Activated CD8-positive, alpha-beta T cell treated with anti-CD3 and anti-CD28 coated beads for 36 hours (primary cell): ENCODE results near the gene HNRNPM. TPM values are rescaled to one million over a fixed set of nuclear protein-coding genes. Genes with fewer than 3 reads are reported as not detected.
A peak's percentile ranks its signal among the peaks of the same experiment; 100 is the strongest.

Source experiments
- ATAC-seq: fragments of 200-7000 bp; cut with Tn5 transposase; one replicate; pipeline ENCODE4 v1.10.0; 2021; ENCODE audit warnings: mild to moderate bottlenecking, moderate library complexity
- CTCF ChIA-PET: fragments of 350-600 bp; sonication (Branson Sonifier 250); formaldehyde crosslinking; loops from one replicate; lab custom pipeline; 2021; ENCODE audit warnings: antibody characterized with exemption; lab: Charles Lee
- POLR2A ChIA-PET: fragments of 350-600 bp; sonication (Branson Sonifier 250); formaldehyde crosslinking; loops from one replicate; lab custom pipeline; 2021; ENCODE audit warnings: antibody characterized with exemption; lab: Charles Lee
- DNase-seq: peaks from one replicate; pipeline ENCODE4 v3.0.0-alpha.2; 2020
- H3K27ac Mint-ChIP-seq: one replicate; pipeline ENCODE4 v1.8.0; 2021; ENCODE audit warnings: mild to moderate bottlenecking, mixed read lengths
- H3K27me3 Mint-ChIP-seq: one replicate; pipeline ENCODE4 v1.8.0; 2021; ENCODE audit warnings: mixed read lengths
- H3K36me3 Mint-ChIP-seq: one replicate; pipeline ENCODE4 v1.8.0; 2021; ENCODE audit warnings: low read depth, mixed read lengths
- H3K4me1 Mint-ChIP-seq: one replicate; pipeline ENCODE4 v1.8.0; 2021; ENCODE audit warnings: low read depth, mixed read lengths
- H3K4me3 Mint-ChIP-seq: one replicate; pipeline ENCODE4 v1.8.0; 2021; ENCODE audit warnings: mild to moderate bottlenecking, moderate library complexity, mixed read lengths
- H3K9me3 Mint-ChIP-seq: one replicate; pipeline ENCODE4 v1.8.0; 2021; ENCODE audit warnings: mixed read lengths
- intact Hi-C: fragments of 100-400 bp; cut with micrococcal nuclease; formaldehyde crosslinking; loops from one replicate; pipeline ENCODE4 v1.10.0; 2022
- total RNA-seq, 2 experiments: library from RNA; stranded (reverse); gene quantifications; one replicate each; pipeline ENCODE4 v1.2.3, GENCODE V29; 2021
- TF ChIP-seq, protein P1 (sequence below): fragments of 200-600 bp; IDR thresholded peaks from one replicate; pipeline ENCODE4 v1.8.0; 2022; ENCODE audit warnings: antibody characterized with exemption, mild to moderate bottlenecking

HNRNPM gene
- total RNA-seq, 2 experiments from 2014 or later, result 242 to 254 TPM

DNA sequence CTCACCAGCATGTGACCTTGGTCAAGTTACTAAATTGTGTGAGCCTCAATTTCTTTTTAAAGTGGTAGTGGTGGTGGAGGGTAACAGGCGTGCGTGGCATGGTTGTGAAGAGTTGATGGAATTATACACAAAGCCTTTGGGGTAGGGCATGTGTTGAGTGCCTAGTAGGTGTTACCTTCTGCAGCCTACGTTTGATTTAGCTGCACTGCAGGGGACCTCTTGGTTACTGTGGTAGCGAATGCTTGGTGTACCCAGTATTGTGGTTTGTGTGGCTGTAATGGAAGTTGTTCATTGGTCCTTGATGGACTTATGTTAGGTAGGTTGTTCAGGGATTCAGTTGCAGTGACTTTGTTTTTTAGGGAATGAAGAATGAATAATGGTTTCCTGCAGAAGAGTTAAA, 33.1 kb downstream of the HNRNPM start:
- peaks cover 75% of the 10 kb centered on the region for H3K4me1 Mint-ChIP-seq
- no peak overlapping the region for H3K4me3 Mint-ChIP-seq
- POLR2A ChIA-PET, result interaction anchor here (1.1 kb wide), 1 partner anchor 25 kb away, joined by 4 read pairs; no protein-coding TSS in a partner anchor
- DNase-seq (no peak), ATAC-seq (peak; percentile 31)
- no peaks in the 10 kb centered on the region for H3K9me3 Mint-ChIP-seq
- H3K27ac Mint-ChIP-seq, result peak overlapping the region; percentile 75
- H3K27me3 Mint-ChIP-seq, result no peaks in the 10 kb centered on the region
- TF ChIP-seq, protein P1, sequence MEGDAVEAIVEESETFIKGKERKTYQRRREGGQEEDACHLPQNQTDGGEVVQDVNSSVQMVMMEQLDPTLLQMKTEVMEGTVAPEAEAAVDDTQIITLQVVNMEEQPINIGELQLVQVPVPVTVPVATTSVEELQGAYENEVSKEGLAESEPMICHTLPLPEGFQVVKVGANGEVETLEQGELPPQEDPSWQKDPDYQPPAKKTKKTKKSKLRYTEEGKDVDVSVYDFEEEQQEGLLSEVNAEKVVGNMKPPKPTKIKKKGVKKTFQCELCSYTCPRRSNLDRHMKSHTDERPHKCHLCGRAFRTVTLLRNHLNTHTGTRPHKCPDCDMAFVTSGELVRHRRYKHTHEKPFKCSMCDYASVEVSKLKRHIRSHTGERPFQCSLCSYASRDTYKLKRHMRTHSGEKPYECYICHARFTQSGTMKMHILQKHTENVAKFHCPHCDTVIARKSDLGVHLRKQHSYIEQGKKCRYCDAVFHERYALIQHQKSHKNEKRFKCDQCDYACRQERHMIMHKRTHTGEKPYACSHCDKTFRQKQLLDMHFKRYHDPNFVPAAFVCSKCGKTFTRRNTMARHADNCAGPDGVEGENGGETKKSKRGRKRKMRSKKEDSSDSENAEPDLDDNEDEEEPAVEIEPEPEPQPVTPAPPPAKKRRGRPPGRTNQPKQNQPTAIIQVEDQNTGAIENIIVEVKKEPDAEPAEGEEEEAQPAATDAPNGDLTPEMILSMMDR, result no peak
- intact Hi-C loops, result no loop called here
- H3K36me3 Mint-ChIP-seq, result peaks cover 70% of the 10 kb centered on the region
- CTCF ChIA-PET, result no interaction called here

DNA sequence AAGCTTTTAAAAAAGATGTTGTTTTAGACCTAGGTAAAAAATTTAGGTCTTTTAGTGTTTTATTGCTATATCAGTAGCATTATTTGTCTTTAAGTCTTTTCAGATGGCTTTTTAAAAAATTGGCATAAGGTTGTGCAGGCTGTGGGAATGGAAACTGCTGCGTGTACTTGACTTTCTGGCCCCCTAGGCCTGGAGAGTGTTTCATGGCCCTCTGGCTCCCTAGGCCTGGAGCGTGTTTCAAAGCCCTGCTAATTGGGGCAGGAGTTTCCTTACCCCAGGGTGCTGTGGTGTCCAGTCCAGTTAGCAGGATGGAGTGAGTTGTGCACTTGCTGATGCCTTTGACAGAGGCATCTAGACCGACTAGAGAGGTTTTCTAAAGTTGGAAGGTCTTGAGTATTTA, 33.8 kb downstream of the HNRNPM start:
- ATAC-seq (no peak), DNase-seq (no peak)
- Mint-ChIP-seq H3K36me3 (peaks cover 74% of the 10 kb centered on the region), H3K4me1 (peaks cover 73% of the 10 kb centered on the region), H3K27ac (peak overlapping the region; percentile 75), H3K27me3 (no peaks in the 10 kb centered on the region), H3K4me3 (no peak overlapping the region), H3K9me3 (no peaks in the 10 kb centered on the region)
- TF ChIP-seq, protein P1, result no peak
- intact Hi-C loops, result no loop called here
- CTCF ChIA-PET, result interaction anchor here (1.0 to 5.3 kb wide), 2 partner anchors 101 to 163 kb away, joined by 3 to 31 read pairs; no protein-coding TSS in a partner anchor
- POLR2A ChIA-PET, result interaction anchor here (0.9 to 1.4 kb wide), 4 partner anchors 11 to 46 kb away, joined by 3 to 4 read pairs (median 3); partner anchors contain the start of gene ZNF414

DNA sequence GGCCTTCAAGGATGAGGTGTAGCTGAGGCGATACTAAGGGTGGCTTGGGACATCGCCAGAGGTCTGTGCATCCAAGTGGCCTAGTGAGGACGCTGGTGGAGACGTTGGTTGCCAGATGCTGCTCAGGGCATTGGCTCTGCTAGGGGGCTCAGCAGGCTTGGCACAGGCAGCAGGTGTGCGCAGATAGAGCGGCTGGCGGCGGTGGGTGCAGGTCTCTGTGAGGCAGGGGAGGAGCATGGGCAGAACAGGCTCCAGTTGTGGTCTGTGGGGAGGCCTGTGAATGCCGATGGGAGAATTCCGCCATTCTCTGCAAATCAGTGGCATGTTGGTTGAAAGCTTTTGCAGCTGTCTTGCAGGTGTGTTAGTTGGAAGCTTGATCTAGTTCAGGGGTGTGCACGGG, 36.4 kb downstream of the HNRNPM start:
- intact Hi-C loops, result no loop called here
- Mint-ChIP-seq H3K27me3 (no peaks in the 10 kb centered on the region), H3K4me3 (no peak overlapping the region), H3K27ac (peak overlapping the region; percentile 72), H3K9me3 (no peaks in the 10 kb centered on the region), H3K36me3 (peaks cover 74% of the 10 kb centered on the region), H3K4me1 (peaks cover 68% of the 10 kb centered on the region)
- POLR2A ChIA-PET, result interaction anchor here (1.9 to 2.5 kb wide), 2 partner anchors 19 to 35 kb away, joined by 5 to 13 read pairs; partner anchors contain the start of gene HNRNPM
- CTCF ChIA-PET, result interaction anchor here (1.1 to 5.3 kb wide), 3 partner anchors 13 to 99 kb away, joined by 3 to 31 read pairs (median 3); no protein-coding TSS in a partner anchor
- TF ChIP-seq, protein P1, result no peak
- ATAC-seq (peak; percentile 25), DNase-seq (no peak)

- H3K27ac Mint-ChIP-seq, result peak overlapping the region; percentile 72
- H3K36me3 Mint-ChIP-seq, result peaks cover 75% of the 10 kb centered on the region
- H3K4me3 Mint-ChIP-seq, result no peak overlapping the region
- intact Hi-C loops, result no loop called here
- ATAC-seq (peak; percentile 25), DNase-seq (no peak)
- CTCF ChIA-PET, result interaction anchor here (0.9 to 5.3 kb wide), 5 partner anchors 13 to 98 kb away, joined by 3 to 31 read pairs (median 3); no protein-coding TSS in a partner anchor
- POLR2A ChIA-PET, result interaction anchor here (1.6 to 2.5 kb wide), 3 partner anchors 19 to 36 kb away, joined by 3 to 13 read pairs (median 5); partner anchors contain the start of genes HNRNPM and ZNF414
- H3K4me1 Mint-ChIP-seq, result peaks cover 68% of the 10 kb centered on the region
- H3K9me3 Mint-ChIP-seq, result no peaks in the 10 kb centered on the region
- TF ChIP-seq, protein P1, result no peak
- H3K27me3 Mint-ChIP-seq, result no peaks in the 10 kb centered on the region
Measured at GRCh38 chr19:8481616-8482015, 36.8 kb downstream of the HNRNPM start.

- ATAC-seq (no peak), DNase-seq (no peak)
- Mint-ChIP-seq H3K36me3 (peaks cover 76% of the 10 kb centered on the region), H3K9me3 (no peaks in the 10 kb centered on the region), H3K4me1 (peaks cover 69% of the 10 kb centered on the region), H3K27ac (peak overlapping the region; percentile 53), H3K4me3 (no peak overlapping the region), H3K27me3 (no peaks in the 10 kb centered on the region)
- intact Hi-C loops, result no loop called here
- CTCF ChIA-PET, result interaction anchor here (0.9 to 5.3 kb wide), 4 partner anchors 11 to 97 kb away, joined by 3 to 31 read pairs (median 3); partner anchors contain the start of gene MARCHF2
- TF ChIP-seq, protein P1, result no peak
- POLR2A ChIA-PET, result interaction anchor here (1.0 to 2.5 kb wide), 6 partner anchors 20 to 118 kb away, joined by 3 to 13 read pairs (median 4); partner anchors contain the start of genes ANGPTL4, HNRNPM and ZNF414
Measured at GRCh38 chr19:8482696-8483095, 37.9 kb downstream of the HNRNPM start.
